ENCODE results near the gene KPNA3.

GRCh38 chr13:49777746-49778614 lies 14.5 kb downstream of the KPNA3 start:
- no peak for TF ChIP-seq EZH2phosphoT487 (IDR thresholded peaks at IDR 0.05; ENCODE audit: insufficient read depth, low read depth)
- TF ChIP-seq EZH2 (IDR thresholded peaks at IDR 0.05; ENCODE audit: insufficient read depth, poor library complexity, severe bottlenecking) = no peak

Data from GM23248 (cell line).